HG03442 (cell line): Measurements from ENCODE around the gene FN1.
A peak's percentile ranks its signal among the peaks of the same experiment; 100 is the strongest.

Experiments used
- ATAC-seq: cut with Tn5 transposase; IDR thresholded peaks from one replicate; pipeline ENCODE4 v1.9.1; 2021; ENCODE audit warnings: mild to moderate bottlenecking, moderate library complexity; ENCODE audit not compliant: unreplicated experiment

The FN1 gene

DNA sequence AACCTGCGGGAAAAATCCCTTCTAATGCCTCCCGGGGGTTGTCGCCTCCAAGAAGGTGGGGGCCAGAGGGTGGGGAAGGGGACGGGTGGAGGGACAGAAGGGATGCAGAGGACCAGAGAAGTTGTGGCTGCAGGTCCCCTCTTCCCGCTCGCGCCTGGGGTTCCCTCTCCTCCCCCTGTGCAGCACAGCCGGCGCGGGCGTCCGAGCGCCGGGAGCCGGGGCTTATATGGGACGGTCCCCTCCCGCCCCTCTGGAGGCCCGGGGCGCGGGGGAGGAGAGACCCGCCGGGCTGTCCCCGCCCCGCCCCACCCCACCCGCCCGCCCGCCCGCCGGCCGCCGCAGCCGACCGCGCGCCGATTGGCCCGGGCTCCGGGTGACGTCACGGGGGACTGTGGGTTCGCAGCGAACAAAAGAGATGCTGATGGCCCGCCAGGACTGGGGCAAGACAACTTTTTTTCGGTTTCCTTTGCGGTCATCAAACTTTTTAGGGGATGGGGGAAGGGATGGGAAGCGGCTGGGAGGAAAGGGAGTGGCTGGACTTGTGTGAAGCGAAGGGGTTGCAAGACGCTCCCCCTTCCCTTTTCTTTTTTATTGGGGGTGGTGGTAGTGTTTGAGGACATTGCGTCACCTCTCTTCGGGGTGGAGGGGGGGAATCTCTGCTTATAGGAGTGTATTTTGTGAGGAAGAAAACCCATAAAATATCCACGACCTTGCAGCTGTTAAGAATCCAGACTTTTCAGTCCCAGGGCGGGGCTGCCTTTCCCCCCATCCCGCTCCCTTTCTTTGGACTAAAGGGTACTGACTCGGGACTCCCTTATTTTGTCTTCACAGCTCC is at the start of gene FN1:
FN1 (minus strand) TSS at position 199 of the 835 bp plus-strand sequence. CDS start 266 bp downstream, outside the sequence.
- ATAC-seq: peak; percentile 71

DNA sequence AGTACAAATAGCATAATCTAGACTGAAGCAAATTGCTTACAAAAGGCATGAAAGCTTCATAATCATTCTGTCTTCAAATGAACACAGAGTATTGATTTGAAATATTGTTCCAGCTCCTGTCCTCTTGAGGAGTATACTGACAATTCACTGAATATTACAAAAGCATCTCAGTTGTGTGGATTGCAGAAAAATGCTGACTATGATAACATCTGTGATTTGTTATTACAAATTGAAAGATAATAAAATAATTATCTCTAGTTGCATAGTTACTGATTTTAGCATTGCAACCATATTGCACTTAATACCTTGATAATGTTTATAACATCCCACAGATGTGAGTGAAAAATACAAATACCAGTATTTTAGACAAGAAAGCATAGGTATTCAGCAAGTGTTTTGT is 49.2 kb upstream of the FN1 start:
- no peak for ATAC-seq

DNA sequence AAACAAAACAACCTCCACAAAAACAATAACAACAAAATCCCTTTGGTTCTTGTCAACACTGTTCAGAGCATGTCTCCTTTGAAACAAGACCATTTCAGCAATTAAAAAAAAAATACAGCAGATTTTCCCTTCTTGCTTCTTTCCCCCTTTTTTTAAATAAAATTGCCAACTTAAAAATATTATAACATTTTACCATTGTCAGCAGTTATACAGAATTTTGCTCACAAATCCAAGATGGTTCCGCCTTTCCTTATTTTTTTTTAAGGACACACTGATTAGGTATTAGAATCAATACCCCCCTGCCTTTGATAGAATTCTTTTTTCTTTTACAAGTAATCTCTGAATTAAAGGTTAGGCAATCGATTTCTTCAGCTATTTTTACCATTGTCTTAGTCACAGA is 48.7 kb upstream of the FN1 start:
- ATAC-seq: no peak

DNA sequence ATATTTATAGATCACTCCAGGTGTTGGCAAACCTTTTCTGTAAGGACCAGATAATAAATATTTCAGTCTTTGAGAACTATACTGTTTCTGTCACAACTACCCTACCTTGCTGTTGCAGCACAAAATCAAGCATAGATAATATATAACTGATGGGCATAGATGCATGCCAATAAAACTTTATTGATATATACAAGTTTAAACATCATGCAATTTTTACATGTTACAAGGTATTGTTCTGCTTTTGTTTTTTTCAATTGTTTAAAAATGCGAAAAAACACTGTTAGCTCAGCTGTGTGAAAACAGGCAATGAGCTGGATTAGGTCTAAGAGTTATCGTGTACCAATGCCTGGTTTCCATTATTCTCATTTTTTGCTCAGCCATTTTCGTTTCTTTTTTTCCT is 47.6 kb upstream of the FN1 start:
- no peak for ATAC-seq

DNA sequence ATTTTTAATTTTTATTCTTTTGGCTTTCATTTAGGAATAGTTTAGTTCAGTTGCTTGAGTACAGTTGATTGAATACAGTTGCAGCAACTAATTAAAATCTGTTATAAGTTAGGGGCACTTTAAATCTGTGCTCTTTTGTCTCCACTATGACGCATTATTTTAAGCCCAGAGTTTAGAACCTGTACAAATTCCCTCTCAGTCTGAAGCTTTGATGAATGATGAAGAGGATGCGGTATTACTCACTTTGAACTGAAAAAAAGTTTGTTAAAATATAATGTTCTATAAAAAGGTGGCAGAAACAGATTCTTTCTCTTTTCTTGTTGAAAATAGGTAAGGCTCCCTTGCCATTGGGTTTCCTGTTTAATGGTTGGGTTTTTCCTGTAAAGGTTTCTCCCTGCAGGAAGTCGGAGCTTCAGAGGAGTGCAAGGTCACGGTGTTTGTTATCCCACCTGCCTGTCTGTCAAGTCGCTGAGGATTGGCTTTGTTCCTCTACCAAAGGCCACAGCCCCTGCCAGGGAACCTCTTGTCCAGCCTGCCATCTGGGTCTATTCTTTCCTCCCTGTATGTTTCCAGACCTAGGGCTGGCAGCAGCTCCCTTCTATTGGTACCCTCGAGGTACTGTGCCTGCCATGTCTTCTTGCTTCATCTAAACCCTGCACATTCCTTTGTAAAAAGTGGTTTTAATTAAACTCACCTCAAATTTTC is 43.8 kb upstream of the FN1 start:
- ATAC-seq: no peak

DNA sequence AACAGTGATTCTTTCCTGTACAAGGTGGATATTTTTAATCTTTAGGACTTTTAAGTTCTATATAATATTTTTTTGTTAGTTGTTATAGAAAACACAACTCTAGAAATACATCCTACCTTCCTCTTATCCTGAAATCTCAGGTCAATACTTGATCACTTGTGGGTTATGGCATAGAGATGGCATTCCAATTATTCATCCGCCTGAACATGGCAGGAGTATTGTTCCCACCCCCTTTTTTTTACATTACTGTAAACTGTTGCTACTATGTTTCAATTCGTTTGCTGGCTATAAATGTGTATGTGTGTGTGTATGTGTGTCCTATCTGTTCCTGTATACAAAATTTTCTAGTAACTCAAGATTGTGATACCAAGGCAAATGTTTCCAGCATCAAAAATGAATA is 43.3 kb upstream of the FN1 start:
- ATAC-seq: no peak

DNA sequence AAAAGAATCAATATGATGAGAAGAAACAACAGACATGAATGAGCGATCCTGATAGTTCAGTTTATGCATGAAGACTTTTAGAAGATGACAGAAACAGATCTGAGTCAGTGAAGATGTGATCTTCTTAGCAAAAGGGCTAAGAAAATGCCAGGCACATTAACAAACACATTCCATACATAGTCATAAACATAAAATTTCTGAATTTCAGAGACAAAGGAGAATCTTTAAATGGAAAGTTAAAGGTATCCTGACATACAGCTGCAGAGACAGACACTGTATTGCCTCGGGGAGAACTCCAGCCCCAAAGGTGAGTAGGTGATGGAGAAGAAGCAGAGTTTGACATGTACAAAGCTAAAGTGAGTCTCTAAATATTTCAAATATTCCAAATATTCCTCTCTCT is 40.6 kb upstream of the FN1 start:
- no peak for ATAC-seq

DNA sequence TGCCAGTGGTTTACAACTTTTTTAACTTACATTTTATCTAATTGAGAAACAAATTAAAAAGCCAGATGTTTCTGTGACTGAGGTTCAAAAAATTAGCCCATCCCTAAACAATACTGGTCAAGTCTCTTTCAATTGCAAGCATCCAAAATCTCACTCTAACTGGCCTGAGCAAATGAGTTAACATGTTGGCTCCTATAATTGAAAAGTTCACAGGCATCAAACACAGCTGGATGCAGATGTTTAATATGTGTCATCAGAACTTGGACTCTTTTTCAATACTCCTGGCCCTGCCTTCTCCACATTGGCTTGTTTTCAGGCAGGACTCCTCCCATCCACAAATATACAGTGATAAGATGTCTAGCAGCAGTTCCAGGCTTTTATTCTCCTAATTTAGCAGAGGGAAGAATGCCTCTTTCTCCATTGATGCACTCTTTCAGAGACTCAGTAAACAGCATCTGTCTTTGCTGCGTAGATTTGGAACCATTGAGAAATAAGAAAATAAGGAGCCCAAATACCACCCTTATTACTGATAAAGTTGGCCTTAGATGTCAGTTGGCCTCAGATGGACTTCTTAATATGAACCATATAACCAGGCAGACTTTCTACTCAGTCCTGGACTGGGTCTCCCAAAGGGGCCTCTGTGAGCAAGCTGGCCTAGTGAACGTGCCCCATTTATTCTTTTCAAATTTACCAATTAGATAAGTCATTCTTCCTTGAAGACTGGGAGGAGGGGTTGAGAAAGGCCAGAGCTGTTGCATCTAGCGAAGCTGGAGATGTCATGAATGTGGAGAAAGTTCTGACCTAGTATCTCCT is 30.4 kb upstream of the FN1 start:
- ATAC-seq: no peak

DNA sequence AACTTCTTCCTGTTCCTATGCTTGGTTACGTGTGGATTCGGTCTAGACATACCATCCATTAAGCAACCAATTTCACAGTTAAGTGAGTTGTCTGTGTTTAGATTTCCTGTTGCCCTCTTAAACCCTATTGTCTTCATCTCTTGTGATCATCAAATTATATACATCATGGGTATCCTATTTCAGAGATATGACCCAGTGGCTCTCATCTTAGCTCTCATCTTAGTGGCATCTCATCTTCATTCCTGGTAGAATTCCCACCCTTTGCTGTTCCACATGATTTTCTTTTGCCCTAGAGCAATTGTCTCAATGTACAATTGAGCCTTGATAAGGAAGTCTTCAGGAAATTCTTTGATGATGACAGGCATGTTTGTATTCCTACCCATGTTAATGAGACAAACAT is 29.4 kb upstream of the FN1 start:
- ATAC-seq: no peak

DNA sequence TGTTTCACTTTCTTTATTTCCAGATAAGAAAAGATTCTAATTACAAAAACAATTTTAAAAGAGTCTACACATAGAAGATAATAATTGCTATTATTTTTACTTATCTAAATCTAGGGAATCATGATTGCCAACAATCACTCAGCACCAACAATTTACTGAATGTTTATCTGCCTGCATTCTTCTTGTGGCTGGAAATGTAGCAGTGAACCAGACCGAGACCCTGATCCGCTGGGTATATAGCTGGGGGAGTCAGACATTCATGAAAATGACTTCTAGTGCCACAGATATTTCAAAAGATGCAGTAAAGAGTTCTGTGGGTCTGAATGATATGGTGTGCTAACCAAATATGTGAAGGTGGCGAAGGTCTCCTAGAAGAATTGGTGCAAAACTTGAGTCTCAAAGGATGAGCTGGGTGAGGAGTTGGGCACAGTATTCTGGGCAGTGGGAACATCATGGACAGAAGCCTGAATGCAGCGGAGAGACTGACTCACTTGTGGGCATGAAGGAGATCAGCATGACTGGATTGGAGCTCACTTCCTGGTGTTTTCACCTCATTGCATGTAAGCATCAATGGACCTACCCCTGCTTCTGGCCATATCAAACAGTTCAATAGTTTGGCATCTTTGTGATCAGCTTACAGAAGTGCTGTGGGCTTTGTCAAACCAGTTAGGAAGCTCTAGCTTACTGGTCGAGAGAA is 26.1 kb upstream of the FN1 start:
- no peak for ATAC-seq

DNA sequence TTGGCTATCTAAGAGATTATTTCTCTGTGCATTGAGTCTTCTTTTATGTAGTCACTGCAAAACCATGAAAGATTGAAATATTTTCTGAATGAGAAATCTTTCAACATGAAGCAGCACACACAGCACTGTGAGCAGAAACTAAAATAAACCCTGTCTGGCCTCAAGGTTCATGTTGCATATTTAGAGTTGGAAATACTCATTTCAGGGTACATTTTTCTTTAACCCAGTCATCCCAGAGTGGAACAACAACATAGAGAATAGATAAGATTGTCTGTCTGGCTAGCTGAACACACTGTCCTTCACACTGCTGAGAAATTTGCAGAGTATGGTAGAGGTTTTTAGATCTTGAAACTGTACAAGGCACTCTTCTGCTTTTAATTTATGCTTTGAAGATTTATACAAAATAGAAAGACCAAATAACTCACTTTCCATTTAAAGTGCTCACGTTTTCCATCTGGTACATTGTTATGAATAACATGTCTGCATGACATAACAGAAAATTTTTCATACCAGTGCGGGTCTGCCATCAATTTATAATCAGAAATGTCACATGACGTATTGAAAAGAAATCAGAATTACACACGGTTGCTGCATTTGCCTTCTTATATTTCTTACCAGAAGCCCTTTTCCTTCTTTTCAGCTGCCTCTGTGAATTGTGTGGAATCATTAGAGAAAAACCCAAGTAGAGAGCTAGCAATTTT is 25.0 kb upstream of the FN1 start:
- no peak for ATAC-seq

DNA sequence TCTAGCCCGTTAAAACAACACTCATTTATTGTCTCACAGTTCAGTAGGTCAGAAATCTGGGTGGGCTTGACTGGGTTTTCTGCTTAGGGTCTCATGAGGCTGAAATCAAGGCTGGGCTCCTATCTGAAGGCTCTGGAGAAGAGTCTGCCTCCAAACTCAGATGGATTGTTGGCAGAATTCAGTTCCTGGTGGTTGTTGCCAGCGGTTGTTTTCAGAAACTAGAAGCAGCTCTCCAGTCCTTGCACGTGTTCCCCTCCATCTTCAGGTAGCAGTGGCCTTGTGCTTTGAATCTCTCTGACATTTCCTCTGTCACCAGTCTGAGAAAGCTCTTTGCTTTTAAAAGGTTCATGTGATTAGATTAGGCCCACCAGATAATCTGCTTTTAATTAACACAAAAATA is 20.1 kb upstream of the FN1 start:
- ATAC-seq: no peak

DNA sequence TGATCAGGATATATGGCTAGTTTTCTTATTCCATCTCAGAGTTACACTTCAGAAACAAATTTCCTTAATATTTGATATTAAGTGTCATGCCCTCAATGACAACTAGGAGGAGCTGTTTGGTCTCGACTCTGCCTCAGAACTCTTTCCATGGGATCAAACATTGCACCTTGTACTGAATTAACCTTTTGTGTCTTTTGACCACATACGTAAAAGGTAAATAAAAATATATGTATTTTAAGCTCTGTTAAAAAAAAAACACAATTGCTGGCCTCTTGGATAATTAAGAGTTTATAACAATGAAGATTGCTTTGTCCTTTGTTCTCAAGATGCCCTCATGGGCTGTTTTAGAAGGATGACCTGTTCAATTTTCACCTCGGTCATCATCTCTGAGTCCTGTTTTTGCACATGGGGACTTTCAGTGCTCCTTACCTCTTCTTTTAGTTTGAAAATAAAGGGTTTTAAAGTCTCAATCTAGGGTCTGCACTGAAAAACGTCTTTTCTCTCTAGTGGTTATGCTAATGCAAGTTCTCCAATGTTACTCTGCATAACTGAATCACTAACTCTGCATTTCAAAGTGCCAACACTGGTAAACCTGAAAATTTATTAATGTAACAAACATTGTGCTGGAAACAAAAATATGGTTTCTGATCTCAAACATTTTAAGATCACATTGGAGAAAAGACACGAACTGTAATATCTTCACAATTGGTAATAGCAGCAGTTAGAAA is 18.8 kb upstream of the FN1 start:
- ATAC-seq: peak; percentile 72

DNA sequence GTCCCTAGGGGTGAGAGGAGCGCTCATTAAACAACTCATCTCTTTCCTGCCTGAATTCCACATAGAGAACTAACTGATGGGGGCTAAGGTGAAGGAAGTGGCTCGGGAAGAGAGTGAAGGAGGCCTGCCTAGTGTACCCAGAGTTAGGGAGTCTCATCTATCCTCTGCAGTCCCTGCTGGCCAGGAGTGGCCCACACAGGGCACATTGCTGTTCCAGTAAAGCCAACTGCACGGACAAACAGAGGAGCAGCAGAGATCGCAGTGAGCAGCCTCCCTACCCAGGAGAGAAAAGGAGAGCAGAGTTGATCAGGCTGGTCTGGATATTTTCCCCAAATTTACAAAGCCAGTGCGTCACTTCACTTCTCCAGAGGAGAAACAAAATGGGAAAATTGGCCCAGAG is 16.9 kb upstream of the FN1 start:
- ATAC-seq: no peak

DNA sequence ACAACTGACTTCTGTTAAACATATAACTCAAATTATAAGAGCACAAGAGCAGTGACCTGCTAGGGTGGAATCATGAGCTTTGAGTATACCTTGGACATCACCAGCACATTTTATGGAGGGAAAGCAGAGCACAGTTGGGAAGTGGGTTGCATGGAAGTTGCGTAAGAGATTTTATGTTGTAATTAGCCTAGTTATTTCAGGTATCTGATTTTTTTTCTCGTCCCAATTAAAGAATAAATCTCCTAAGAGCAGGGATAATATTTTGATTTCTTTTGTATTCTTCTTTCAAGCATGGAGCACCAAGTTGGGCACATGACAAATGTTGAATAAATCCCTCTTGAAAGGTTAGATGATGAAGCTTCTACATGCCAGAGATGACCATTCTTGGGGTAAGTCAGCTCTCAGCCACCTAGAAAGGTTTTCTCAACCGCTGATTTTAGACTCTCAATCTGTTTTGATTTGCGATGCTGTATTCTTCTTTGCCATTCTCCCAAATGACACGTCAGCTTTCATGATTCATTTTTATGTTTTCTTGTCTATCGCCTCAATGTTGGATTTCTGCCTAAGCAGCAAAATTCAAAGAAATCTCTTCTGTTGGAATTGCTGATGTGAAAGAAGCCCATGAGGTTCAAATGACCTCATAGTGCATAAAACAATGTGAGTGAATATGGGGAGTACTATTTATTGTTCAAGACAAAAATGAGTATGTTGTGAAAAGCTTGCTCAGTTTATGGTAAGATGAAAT is 15.3 kb upstream of the FN1 start:
- ATAC-seq: no peak

DNA sequence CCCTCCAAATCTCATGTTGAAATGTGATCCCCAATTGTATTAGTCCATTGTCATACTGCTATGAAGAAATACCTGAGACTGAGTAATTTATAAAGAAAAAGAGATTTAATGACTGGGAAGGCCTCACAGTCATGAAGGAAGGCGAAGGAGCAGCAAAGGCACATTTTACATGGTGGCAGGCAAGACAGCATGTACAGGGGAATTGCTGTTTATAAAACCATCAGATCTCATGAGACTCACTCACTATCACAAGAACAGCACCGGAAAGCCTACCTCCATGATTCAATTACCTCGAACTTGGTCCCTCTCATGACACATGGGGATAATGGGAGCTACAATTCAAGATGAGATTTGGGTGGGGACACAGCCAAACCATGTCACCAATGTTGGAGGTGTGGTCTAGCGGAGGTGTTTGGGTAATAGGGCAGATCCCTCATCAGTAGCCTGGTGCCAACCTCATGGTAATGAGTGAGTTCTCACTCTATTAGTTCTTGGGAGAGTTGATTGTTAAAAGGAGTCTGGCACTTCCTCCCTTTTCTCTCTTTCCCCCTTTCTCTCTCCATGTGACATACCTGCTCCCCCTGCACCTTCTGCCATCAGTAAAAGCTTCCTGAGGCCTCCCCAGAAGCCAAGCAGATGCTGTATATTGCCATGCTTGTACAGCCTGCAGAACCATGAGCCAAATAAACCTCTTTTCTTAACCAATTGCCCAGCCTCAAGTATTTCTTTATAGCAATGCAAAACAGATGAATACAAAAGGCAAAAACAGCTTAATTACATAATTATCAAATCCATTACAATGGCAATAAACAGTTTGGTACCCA is 14.5 kb upstream of the FN1 start:
- no peak for ATAC-seq

DNA sequence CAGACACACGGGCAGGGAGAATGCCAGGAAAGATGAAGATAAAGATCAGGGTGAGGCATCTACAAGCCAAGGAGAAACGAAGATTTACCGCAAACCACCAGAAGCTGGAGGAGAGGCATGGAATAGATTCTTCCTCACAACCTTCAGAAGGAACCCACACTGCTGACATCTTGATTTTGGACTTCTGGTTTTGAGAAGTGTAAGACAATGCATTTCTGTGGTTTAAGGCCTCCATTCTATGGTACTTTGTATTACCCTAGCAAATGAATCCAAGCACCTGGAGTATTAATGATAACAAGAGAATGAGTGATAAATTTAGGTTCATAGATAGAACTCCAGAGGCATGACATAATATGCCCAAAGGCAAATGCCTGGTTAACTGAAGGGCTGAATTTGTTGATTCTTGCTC is 11.8 kb upstream of the FN1 start:
- no peak for ATAC-seq

DNA sequence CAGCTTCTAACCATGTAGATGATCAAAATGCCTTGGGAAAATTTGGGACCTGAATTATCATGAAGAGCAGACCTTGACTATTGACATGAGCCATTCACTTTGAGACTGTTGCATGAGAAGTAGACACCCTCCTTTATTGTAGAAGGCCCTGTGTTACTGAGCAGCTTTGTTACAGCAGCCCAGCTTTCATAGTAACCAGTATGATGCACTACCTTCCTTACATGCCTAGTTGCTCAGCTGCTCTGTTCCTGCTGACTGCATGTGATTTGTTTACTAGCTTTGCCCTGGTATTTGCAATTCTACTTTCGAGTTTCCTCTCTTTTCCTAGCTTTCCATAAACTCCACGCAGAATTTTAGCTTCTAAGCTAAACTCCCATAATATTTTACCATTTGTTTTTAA is 11.2 kb upstream of the FN1 start:
- ATAC-seq: no peak
